Measurements from ENCODE around the gene ARX. TPM values are rescaled to one million over a fixed set of nuclear protein-coding genes. Genes with fewer than 3 reads are reported as not detected.

ARX gene
- total RNA-seq, 1 experiment from 2014 or later, result 0.03 TPM

DNA sequence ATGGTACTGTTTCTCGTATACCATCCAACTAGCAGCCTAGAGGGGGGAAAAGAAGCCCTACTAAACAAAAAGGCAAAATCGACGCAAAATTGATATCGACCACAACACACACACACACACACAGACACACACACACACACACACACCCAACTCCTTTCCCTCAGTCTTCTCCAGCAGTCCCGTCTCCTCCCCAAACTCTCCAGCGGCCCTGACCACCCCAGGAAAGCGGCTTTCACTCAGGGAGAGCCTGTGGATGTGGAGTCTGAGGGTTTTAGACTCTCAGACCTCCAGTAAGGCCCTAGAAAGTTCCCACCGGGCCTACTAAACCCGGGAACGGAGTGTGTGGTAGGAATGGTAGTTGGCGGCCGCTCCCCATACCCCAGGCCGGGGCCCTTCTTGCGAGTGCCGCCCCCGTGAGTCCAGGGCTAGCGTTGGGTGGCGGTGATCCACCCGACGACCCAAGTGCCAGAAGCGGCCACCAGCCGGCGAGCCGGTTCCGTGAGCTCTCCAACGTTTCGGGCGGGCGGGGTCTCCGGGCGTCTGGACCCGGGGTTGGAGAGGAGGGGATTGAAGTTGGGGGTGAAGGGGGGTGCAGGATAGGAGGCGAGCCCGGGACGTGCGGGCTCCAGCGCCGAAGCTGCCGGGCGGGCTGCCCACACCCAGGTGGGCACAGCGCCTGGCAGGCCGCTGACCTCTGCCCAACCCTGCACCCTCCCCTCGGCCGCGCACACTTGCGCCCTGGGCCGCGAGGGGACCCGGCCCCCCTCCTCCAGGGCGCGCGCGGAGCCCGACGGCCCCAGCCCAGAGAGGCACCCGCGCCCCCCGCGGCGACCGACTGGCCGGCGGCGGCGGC lies 13.7 kb downstream of the ARX start:
- no peak for DNase-seq (ENCODE audit: low spot score)

DNA sequence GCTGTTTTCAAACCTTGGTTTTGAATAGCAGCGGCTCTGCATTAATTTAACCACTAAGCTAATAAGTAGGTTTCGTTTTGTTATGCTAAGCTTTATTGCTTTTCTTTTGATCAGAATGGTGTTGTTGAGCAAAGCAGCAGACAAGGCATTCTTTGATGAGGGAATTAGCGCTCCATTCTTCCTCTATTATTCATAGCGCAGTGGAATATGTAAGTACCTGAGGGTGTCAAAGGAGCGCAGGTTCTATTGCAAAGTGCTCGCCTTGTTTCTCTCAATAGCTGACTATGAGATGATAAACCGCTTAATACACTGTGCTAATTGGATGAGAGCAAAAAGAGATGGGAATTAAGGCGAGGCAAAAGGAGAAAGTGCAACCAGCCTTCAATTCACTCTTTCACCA lies 16.3 kb downstream of the ARX start:
- no peak for DNase-seq (ENCODE audit: low spot score)

DNA sequence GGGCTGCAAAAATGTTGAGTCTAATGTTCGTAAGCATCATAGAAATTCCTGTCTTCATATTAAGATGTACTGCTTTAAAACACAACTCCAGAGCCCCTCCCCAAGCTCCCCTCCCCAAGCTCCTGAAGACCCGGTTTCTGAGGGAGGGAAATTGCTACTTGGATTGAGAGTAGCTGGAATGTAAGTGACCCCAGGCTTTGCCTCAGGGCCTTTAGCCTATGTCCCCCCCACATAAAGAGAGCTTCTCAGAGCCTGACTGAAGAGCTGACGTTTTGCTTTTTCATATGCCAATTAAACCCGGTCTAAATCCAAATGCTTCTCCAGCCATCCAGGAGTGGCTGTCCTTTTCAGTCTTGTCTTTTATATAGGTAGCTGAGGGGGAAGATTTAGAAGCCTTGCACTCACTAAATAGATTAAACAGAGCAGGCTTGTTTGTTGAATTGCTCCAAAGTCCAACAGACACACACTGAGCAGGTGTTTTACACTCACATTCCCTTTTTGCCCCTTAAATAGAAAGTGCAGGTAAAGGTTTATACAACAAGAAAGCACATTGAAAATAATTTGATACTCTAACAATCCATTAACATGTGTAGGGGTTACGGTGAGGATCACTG lies 19.6 kb downstream of the ARX start:
- no peak for DNase-seq (ENCODE audit: low spot score)

DNA sequence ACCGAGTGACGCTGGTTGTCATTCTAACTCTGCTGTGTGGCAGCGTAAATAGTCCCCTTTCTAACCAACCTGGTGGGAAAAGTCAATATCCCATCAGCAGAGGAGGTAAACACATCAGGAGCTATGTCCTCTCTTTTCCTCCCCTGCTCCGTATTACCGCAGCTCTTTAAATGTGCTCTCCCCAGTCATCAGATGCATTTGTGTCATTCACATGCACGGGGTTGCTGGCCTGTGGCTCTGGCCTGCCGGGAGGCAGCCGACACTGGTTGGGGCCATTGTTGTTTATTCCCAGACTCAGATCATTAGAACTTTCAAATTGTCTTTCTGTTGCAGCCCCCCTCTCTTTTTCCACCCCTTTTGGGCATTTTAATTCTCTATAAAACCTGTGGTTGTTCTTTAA lies 21.9 kb downstream of the ARX start:
- DNase-seq (ENCODE audit: low spot score), result no peak

DNA sequence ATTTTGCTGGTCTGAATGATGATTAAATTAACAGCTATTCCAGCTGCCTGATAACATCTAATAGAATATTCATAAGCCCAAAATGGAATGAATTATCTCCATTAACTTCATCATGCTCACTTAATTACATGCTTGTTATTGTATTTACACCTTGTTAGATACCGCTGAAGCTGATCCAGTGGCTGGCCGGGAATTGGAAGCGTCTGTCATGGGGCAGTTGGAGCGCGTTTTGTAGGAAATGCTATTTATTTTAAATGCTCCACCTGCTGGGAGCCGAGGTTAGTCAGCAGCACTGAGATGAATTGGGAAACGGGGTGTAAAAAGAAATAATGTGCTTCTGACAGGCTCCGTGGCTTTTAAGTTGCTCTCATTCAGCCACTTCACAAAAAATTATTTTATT lies 25.2 kb downstream of the ARX start:
- no peak for DNase-seq (ENCODE audit: low spot score)

DNA sequence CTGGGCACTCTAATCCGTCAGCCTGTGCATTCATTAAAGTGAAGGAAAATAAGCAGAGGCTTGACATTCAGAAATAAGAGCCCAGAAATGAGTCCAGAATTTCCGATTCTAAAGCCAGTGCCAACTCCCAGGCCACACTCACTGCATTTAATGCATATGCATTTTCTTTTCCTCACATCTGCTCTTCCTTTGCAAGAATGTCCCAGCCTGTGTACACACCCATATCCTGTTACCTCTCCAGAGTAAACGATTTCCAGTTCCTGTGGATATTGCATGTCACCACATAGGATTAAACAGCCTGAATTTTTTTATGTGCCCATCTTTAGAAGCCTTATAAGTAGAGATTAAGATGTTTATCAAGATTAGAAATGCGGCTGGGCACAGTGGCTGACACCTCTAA lies 27.5 kb downstream of the ARX start:
- no peak for DNase-seq (ENCODE audit: low spot score)

DNA sequence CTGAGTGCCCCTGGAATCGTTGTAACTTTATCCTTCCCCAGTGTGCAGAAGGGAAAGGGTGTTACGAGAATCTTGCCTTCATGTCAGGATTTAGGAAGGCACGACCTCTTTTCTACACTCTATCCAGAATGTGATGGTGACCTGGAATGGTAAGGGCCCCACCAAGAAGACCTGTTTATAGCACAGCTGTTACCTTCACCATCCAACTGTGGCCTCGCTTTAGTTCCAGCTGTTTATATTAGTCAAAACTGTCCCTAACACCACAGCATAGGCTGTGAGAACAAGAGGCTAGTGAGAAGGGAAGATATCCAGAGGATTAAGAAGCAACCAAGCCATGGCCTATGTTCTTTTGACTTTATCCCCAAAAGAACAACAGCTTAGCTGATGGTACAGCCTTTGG lies 28.0 kb downstream of the ARX start:
- DNase-seq (ENCODE audit: low spot score), result no peak

DNA sequence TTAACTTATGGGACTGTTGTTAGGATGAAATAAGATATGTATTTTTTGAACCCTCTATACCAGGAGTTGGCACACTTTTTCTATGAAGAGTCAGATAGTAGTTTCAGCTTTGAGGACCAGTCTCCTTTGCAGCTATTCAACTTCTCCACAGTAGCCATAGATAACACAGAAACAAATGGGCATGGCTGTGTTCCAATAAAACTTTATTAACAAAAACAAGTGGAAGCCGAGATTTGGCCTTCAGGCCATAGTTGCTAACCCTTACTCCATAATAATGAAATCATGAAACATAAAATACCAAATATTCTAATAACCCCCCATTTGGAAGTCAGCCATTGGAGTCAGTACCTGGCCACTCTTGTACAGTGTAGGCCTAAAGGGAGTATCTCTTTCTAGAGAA lies 30.6 kb downstream of the ARX start:
- no peak for DNase-seq (ENCODE audit: low spot score)

DNA sequence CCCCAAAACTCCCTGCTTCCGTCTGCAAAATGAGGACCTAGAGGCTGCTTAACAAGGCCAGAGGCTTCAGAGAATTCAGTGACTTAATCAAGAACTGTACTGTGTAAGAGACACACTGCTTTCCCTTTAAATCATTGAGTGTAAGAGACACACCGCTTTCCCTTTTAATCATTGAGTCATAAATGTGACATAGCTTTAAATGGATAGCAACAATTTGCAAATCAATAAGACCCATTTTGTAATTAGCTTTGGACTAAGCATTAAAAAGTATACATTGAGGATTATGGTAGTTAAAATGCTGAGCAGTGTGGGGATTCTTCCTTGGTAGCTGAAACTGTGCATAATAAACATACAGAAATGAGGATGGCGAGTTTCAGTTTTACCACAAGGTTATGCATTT lies 31.8 kb downstream of the ARX start:
- DNase-seq (ENCODE audit: low spot score), result no peak

DNA sequence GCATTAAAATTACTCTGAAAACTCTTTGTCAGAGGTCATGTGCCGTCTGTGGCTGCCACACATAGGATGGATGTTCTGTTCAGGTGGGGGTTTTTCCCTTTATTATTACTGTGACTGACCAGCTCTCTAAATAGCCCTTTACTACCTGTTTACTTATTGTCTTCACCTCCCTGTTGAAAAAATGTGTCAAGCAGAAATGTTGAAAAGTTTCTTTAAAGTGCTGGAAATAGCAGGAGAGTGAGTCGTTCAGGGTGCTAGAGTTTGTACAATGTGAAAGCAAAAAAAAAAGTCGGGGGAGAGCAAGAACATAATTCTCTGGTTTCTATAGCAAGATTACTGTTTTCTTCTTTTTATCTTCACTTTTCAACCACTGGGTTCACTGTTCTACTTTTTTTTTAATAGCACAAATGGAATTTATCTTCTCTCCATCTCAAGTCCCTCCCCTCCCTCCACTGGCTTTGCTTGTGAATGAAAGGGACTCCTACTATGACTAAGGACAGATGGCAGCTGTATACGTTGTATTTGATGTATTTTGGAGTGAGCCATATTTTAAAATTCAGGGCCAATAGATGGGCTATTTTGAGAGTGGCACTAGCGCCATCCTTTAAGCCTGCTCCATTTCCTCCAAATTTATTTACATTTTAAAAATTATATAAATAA lies 33.3 kb downstream of the ARX start:
- DNase-seq (ENCODE audit: low spot score), result peak; percentile 5

DNA sequence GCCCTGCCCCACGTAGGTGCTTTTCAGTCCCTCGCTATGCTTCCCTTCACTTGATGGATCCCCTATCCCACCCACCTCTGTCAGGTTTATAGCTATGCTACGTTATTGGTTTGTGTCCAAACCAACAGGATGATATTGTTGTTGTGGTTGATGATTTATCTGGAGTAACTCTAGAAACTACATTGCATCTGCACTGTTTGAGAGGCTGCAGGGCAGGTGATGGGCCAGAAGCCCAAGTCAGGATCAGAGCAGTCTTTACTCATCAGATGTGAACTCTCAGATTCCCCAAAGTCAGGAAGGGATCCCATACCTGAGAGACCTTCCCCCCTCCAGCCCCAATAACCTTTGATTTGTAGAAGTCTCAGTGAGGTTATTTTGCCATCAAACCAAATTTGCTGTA lies 34.7 kb downstream of the ARX start:
- DNase-seq (ENCODE audit: low spot score), result no peak

DNA sequence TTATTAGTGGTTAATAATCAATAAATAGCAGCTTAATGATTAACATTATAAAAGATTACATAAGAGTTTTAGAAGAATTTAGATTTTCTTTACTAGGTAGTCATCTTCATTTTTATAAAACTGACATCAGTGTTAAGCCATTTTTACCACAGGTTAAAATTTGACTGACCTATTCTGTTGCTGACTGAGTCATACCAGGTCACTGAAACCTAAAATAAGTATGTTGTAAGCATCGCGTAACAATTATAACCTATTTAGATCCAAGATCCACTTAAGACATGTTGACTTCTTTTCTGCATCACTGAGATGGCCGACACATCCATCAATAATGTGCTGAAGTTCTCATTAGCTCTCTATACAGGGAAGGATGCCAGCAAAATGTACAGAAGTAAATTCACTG lies 36.7 kb downstream of the ARX start:
- no peak for DNase-seq (ENCODE audit: low spot score)

DNA sequence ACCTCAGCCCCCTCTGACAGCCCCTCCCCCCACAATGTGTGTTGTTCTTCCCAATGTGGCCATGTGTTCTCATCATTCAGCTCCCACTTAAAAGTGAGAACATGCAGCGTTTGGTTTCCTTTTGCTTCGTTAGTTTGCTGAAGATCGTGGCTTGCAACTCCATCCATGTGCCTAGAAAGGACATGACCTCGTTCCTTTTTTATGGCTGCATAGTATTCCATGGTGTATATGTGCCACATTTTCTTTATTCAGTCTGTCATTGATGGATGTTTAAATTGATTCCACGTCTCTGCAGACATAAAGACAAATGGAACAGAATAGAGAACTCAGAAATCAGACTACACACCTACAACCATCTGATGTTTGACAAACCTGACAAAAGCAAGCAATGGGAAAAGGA lies 46.0 kb downstream of the ARX start:
- no peak for DNase-seq (ENCODE audit: low spot score)

DNA sequence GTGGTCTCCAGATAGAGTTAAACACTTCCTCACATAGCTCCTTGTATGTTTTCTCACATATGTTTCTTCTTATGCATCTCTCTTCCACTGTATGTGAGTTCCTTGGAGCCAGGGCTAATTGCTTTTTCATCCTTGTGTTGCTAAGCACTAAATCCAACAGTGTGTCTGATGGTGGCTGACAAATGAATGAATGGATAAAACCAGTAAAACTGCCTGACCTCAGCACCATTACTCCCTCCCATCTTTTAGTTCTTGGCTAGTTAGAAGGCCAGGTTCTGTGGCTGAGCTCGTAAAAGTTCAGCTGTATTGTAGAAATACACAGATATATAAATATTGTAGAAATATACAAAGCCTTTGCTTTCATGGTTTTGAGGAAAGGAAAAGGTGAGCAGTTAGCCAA lies 50.4 kb downstream of the ARX start:
- no peak for DNase-seq (ENCODE audit: low spot score)

DNA sequence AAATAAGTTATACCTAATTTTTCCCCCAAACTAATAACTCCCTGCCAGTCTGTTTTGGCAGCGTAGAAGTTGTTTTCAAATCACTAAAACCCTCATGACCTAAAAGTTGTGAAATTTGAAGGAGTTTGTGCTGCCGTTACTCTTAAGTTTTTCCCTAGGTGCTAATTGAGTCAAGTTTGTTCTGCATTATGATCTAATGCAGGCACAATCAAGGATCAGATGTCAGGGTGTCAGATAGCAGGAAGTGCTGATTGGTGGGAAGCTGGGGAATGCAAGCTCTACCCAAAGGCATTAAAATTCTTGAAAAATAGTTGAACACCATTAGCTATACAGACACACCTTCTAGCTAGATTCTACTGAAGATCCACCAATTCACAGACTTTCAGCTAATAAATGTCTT lies 51.9 kb downstream of the ARX start:
- DNase-seq (ENCODE audit: low spot score), result peak; percentile 6

DNA sequence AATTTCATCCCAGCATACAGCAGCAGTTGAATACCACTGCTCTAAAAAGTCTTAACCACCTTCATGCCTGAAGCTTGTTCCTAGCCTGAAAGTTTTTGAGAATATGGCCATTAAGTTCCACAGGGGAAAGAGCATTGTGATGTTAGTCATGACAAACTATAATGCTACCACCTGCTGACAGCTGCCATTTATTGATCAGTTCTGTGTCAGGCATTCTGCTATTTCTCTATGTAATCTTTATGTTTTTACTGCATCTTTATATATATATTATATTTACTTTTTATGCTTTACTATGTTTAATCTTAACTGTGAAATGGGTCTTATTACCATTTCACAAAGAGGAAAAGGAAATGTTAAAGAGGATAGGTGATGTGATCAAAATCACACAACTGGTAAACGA lies 54.0 kb downstream of the ARX start:
- no peak for DNase-seq (ENCODE audit: low spot score)

DNA sequence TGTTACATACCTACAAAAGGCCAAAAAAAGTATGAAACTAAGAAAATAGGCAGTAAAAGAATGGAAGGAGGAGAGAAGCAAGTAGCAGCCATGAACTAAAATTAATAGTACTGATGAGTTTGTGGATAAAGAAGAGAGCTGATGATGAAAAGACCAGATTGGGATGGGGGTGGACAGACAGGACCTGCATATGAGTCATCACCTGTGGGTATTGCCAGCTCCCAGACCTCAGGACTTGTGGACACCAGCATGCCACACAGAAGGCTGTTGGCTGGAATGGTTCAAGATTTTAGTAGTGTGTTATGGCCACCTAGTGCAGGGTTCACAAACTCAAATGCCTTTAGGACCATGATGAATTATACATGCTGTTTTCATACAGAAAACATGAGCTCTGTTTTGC lies 58.9 kb downstream of the ARX start:
- DNase-seq (ENCODE audit: low spot score), result peak; percentile 37

DNA sequence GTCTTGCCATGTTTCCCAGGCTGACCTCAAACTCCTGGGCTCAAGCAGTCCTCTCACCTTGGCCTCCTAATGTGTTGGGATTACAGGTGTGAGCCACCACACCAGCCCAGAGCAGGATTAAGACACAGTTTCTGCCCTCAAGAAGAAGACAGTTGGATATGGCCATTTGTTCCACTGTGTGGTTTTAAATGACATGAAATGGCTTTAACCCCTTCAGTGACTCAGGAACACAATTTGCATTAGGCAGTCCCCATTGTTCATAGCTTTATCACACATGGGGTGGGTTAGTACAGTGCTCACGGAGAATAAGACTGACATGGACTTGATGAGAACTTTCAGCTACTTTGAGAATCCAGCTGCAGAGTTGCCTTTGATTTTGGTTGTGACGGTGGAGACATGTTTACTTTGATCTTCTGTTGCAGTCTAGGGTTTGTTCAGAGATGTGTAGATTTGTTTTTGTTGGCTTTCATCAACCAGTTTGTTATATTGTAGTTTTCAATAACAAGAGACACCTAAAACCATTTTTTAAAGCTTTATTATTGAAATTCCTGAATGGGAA lies 60.3 kb downstream of the ARX start:
- no peak for DNase-seq (ENCODE audit: low spot score)

DNA sequence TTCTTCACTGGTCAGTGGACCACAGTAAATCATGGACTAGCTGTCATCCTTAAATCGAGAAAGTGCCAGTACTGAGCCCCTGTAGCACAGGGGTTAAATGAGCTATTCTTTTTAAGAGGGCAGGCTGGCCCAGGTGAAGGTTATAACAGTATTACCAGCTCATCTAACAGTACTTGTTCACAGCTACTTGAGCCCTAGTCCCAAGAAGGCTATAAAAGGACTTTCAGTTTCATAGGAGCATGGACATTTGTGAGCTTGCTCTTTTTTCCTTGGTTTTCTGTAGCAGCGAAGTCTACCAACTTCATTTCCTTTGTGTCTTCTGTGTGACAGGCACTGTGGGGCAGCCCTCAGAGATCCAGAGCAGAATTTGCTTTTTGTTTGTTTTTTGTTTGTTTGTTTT lies 61.0 kb downstream of the ARX start:
- no peak for DNase-seq (ENCODE audit: low spot score)
